Measurements from ENCODE around the gene ADAT3.

Gene ADAT3

GRCh38 chr19:1896508-1896907 lies 8.7 kb upstream of the ADAT3 start:
- Histone ChIP-seq H3K27me3 (replicated peaks; ENCODE audit: control insufficient read depth, insufficient read depth, low read length, poor library complexity, severe bottlenecking) (no peaks in the 10 kb centered on the region), H3K36me3 (ENCODE audit: control insufficient read depth, insufficient read depth, low read length) (no peaks in the 10 kb centered on the region), H3K4me3 (ENCODE audit: insufficient read depth, low read depth, low read length, poor library complexity, severe bottlenecking) (no peak overlapping the region), H3K27ac (ENCODE audit: insufficient read depth, low read length, poor library complexity, severe bottlenecking) (no peak overlapping the region), H3K9me3 (ENCODE audit: control insufficient read depth, low read length) (no peaks in the 10 kb centered on the region), H3K4me1 (ENCODE audit: control insufficient read depth, insufficient read depth, low read length, poor library complexity, severe bottlenecking) (peaks cover 16% of the 10 kb centered on the region)
- DNase-seq, result no peak

GRCh38 chr19:1901940-1902404 lies 3.2 kb upstream of the ADAT3 start:
- Histone ChIP-seq H3K4me3 (ENCODE audit: insufficient read depth, low read depth, low read length, poor library complexity, severe bottlenecking) (no peak overlapping the region), H3K9me3 (ENCODE audit: control insufficient read depth, low read length) (no peaks in the 10 kb centered on the region), H3K27me3 (replicated peaks; ENCODE audit: control insufficient read depth, insufficient read depth, low read length, poor library complexity, severe bottlenecking) (no peaks in the 10 kb centered on the region), H3K4me1 (ENCODE audit: control insufficient read depth, insufficient read depth, low read length, poor library complexity, severe bottlenecking) (no peaks in the 10 kb centered on the region), H3K36me3 (ENCODE audit: control insufficient read depth, insufficient read depth, low read length) (no peaks in the 10 kb centered on the region), H3K27ac (ENCODE audit: insufficient read depth, low read length, poor library complexity, severe bottlenecking) (no peak overlapping the region)
- DNase-seq, result no peak

- no peak overlapping the region for H3K27ac ChIP-seq (ENCODE audit: insufficient read depth, low read length, poor library complexity, severe bottlenecking)
- H3K27me3 ChIP-seq (replicated peaks; ENCODE audit: control insufficient read depth, insufficient read depth, low read length, poor library complexity, severe bottlenecking), result no peaks in the 10 kb centered on the region
- H3K9me3 ChIP-seq (ENCODE audit: control insufficient read depth, low read length), result no peaks in the 10 kb centered on the region
- H3K36me3 ChIP-seq (ENCODE audit: control insufficient read depth, insufficient read depth, low read length), result no peaks in the 10 kb centered on the region
- H3K4me3 ChIP-seq (ENCODE audit: insufficient read depth, low read depth, low read length, poor library complexity, severe bottlenecking), result no peak overlapping the region
- no peak for DNase-seq
- no peaks in the 10 kb centered on the region for H3K4me1 ChIP-seq (ENCODE audit: control insufficient read depth, insufficient read depth, low read length, poor library complexity, severe bottlenecking)
These were observed 2.3 kb upstream of the ADAT3 start for GRCh38 chr19:1902923-1903322.

- Histone ChIP-seq H3K27me3 (replicated peaks; ENCODE audit: control insufficient read depth, insufficient read depth, low read length, poor library complexity, severe bottlenecking) (no peaks in the 10 kb centered on the region), H3K27ac (ENCODE audit: insufficient read depth, low read length, poor library complexity, severe bottlenecking) (peak overlapping the region; percentile 84), H3K4me3 (ENCODE audit: insufficient read depth, low read depth, low read length, poor library complexity, severe bottlenecking) (no peak overlapping the region), H3K36me3 (ENCODE audit: control insufficient read depth, insufficient read depth, low read length) (no peaks in the 10 kb centered on the region), H3K4me1 (ENCODE audit: control insufficient read depth, insufficient read depth, low read length, poor library complexity, severe bottlenecking) (peaks cover 6% of the 10 kb centered on the region), H3K9me3 (ENCODE audit: control insufficient read depth, low read length) (no peaks in the 10 kb centered on the region)
- DNase-seq, result no peak
These were observed 414 bp upstream of the ADAT3 start for GRCh38 chr19:1904860-1905109.

GRCh38 chr19:1905863-1906375 lies 720 bp downstream of the ADAT3 start:
- no peak for DNase-seq
- Histone ChIP-seq H3K4me3 (ENCODE audit: insufficient read depth, low read depth, low read length, poor library complexity, severe bottlenecking) (peak overlapping the region; percentile 65), H3K27ac (ENCODE audit: insufficient read depth, low read length, poor library complexity, severe bottlenecking) (peak overlapping the region; percentile 84), H3K9me3 (ENCODE audit: control insufficient read depth, low read length) (no peaks in the 10 kb centered on the region), H3K4me1 (ENCODE audit: control insufficient read depth, insufficient read depth, low read length, poor library complexity, severe bottlenecking) (peaks cover 6% of the 10 kb centered on the region), H3K36me3 (ENCODE audit: control insufficient read depth, insufficient read depth, low read length) (no peaks in the 10 kb centered on the region), H3K27me3 (replicated peaks; ENCODE audit: control insufficient read depth, insufficient read depth, low read length, poor library complexity, severe bottlenecking) (no peaks in the 10 kb centered on the region)

GRCh38 chr19:1906985-1907562 lies 1.9 kb downstream of the ADAT3 start:
- H3K36me3 ChIP-seq (ENCODE audit: control insufficient read depth, insufficient read depth, low read length), result peaks cover 3% of the 10 kb centered on the region
- peaks cover 6% of the 10 kb centered on the region for H3K4me1 ChIP-seq (ENCODE audit: control insufficient read depth, insufficient read depth, low read length, poor library complexity, severe bottlenecking)
- no peaks in the 10 kb centered on the region for H3K9me3 ChIP-seq (ENCODE audit: control insufficient read depth, low read length)
- no peak overlapping the region for H3K4me3 ChIP-seq (ENCODE audit: insufficient read depth, low read depth, low read length, poor library complexity, severe bottlenecking)
- DNase-seq, result no peak
- H3K27ac ChIP-seq (ENCODE audit: insufficient read depth, low read length, poor library complexity, severe bottlenecking), result no peak overlapping the region
- no peaks in the 10 kb centered on the region for H3K27me3 ChIP-seq (replicated peaks; ENCODE audit: control insufficient read depth, insufficient read depth, low read length, poor library complexity, severe bottlenecking)

GRCh38 chr19:1907563-1908363 lies 2.6 kb downstream of the ADAT3 start:
- Histone ChIP-seq H3K36me3 (ENCODE audit: control insufficient read depth, insufficient read depth, low read length) (peaks cover 3% of the 10 kb centered on the region), H3K27ac (ENCODE audit: insufficient read depth, low read length, poor library complexity, severe bottlenecking) (no peak overlapping the region), H3K4me1 (ENCODE audit: control insufficient read depth, insufficient read depth, low read length, poor library complexity, severe bottlenecking) (peaks cover 6% of the 10 kb centered on the region), H3K9me3 (ENCODE audit: control insufficient read depth, low read length) (no peaks in the 10 kb centered on the region), H3K27me3 (replicated peaks; ENCODE audit: control insufficient read depth, insufficient read depth, low read length, poor library complexity, severe bottlenecking) (no peaks in the 10 kb centered on the region), H3K4me3 (ENCODE audit: insufficient read depth, low read depth, low read length, poor library complexity, severe bottlenecking) (no peak overlapping the region)
- no peak for DNase-seq

GRCh38 chr19:1908364-1908678 lies 3.1 kb downstream of the ADAT3 start:
- Histone ChIP-seq H3K9me3 (ENCODE audit: control insufficient read depth, low read length) (no peaks in the 10 kb centered on the region), H3K4me3 (ENCODE audit: insufficient read depth, low read depth, low read length, poor library complexity, severe bottlenecking) (no peak overlapping the region), H3K4me1 (ENCODE audit: control insufficient read depth, insufficient read depth, low read length, poor library complexity, severe bottlenecking) (peaks cover 6% of the 10 kb centered on the region), H3K27me3 (replicated peaks; ENCODE audit: control insufficient read depth, insufficient read depth, low read length, poor library complexity, severe bottlenecking) (no peaks in the 10 kb centered on the region), H3K36me3 (ENCODE audit: control insufficient read depth, insufficient read depth, low read length) (peaks cover 8% of the 10 kb centered on the region), H3K27ac (ENCODE audit: insufficient read depth, low read length, poor library complexity, severe bottlenecking) (no peak overlapping the region)
- no peak for DNase-seq

- H3K4me3 ChIP-seq (ENCODE audit: insufficient read depth, low read depth, low read length, poor library complexity, severe bottlenecking), result no peak overlapping the region
- H3K4me1 ChIP-seq (ENCODE audit: control insufficient read depth, insufficient read depth, low read length, poor library complexity, severe bottlenecking), result peaks cover 6% of the 10 kb centered on the region
- H3K27me3 ChIP-seq (replicated peaks; ENCODE audit: control insufficient read depth, insufficient read depth, low read length, poor library complexity, severe bottlenecking), result no peaks in the 10 kb centered on the region
- H3K27ac ChIP-seq (ENCODE audit: insufficient read depth, low read length, poor library complexity, severe bottlenecking), result no peak overlapping the region
- no peaks in the 10 kb centered on the region for H3K9me3 ChIP-seq (ENCODE audit: control insufficient read depth, low read length)
- no peak for DNase-seq
- peaks cover 12% of the 10 kb centered on the region for H3K36me3 ChIP-seq (ENCODE audit: control insufficient read depth, insufficient read depth, low read length)
These were observed 4.5 kb downstream of the ADAT3 start for GRCh38 chr19:1909761-1910080.

- no peaks in the 10 kb centered on the region for H3K9me3 ChIP-seq (ENCODE audit: control insufficient read depth, low read length)
- H3K4me1 ChIP-seq (ENCODE audit: control insufficient read depth, insufficient read depth, low read length, poor library complexity, severe bottlenecking), result peaks cover 6% of the 10 kb centered on the region
- peaks cover 12% of the 10 kb centered on the region for H3K36me3 ChIP-seq (ENCODE audit: control insufficient read depth, insufficient read depth, low read length)
- H3K27ac ChIP-seq (ENCODE audit: insufficient read depth, low read length, poor library complexity, severe bottlenecking), result no peak overlapping the region
- no peak for DNase-seq
- H3K27me3 ChIP-seq (replicated peaks; ENCODE audit: control insufficient read depth, insufficient read depth, low read length, poor library complexity, severe bottlenecking), result no peaks in the 10 kb centered on the region
- no peak overlapping the region for H3K4me3 ChIP-seq (ENCODE audit: insufficient read depth, low read depth, low read length, poor library complexity, severe bottlenecking)
These were observed 5.0 kb downstream of the ADAT3 start for GRCh38 chr19:1910177-1910576.
